Suprapubic skin (tissue), 4 donors: ENCODE results near the gene DRAM2.

Experiments
- EP300 ChIP-seq: sonication (generic); formaldehyde crosslinking; IDR thresholded peaks from one replicate; pipeline ENCODE4 v1.6.1; 2017; ENCODE audit warnings: antibody characterized with exemption
- POLR2A ChIP-seq, 2 donors: fragments of 450-650 bp; IDR thresholded peaks; one replicate each; pipeline ENCODE4 v1.6.1; 2017; ENCODE audit warnings: antibody characterized with exemption in 2 of 2, mild to moderate bottlenecking in 2 of 2, moderate library complexity in 2 of 2
- POLR2AphosphoS5 ChIP-seq, 3 donors: sonication (generic); formaldehyde crosslinking; IDR thresholded peaks; one replicate each; pipeline ENCODE4 v1.6.1; 2017; ENCODE audit warnings: antibody characterized with exemption in 3 of 3
- TF ChIP-seq, protein P1 (sequence below), 2 donors: fragments of 200-600 bp in 1 of 2; fragments of 450-650 bp in 1 of 2; sonication (generic) in 1 of 2; IDR thresholded peaks; one replicate each; pipeline ENCODE4 v1.5.1; 2016 to 2019; ENCODE audit warnings: antibody characterized with exemption in 2 of 2, mild to moderate bottlenecking in 1 of 2, moderate library complexity in 1 of 2

DNA sequence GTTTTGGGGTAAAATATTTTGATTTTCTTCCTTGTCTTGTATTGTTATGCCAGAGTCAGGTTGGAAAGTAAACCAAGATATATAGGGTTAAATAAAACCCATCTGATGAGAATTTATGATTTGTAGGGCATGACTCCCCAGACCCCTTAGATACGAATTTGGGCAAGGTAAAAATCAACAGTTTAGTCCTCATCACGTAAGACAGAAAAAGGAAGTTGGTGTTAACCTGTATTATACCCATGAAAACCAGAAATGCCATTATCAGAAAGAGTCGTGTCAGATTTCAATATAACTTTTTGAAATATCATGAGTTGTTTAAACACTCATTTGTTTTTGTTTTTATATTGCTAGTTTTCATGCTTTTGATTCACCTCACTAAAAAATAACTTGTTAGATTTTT is 11.9 kb upstream of the DRAM2 start:
- no peak for TF ChIP-seq POLR2AphosphoS5 (IDR thresholded peaks at IDR 0.05)
- TF ChIP-seq, protein P1, sequence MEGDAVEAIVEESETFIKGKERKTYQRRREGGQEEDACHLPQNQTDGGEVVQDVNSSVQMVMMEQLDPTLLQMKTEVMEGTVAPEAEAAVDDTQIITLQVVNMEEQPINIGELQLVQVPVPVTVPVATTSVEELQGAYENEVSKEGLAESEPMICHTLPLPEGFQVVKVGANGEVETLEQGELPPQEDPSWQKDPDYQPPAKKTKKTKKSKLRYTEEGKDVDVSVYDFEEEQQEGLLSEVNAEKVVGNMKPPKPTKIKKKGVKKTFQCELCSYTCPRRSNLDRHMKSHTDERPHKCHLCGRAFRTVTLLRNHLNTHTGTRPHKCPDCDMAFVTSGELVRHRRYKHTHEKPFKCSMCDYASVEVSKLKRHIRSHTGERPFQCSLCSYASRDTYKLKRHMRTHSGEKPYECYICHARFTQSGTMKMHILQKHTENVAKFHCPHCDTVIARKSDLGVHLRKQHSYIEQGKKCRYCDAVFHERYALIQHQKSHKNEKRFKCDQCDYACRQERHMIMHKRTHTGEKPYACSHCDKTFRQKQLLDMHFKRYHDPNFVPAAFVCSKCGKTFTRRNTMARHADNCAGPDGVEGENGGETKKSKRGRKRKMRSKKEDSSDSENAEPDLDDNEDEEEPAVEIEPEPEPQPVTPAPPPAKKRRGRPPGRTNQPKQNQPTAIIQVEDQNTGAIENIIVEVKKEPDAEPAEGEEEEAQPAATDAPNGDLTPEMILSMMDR (IDR thresholded peaks at IDR 0.05), result no peak
- TF ChIP-seq POLR2A (IDR thresholded peaks at IDR 0.05), result no peak
- TF ChIP-seq EP300, result no peak
